Stimulated activated CD4-positive, alpha-beta T cell treated with anti-CD3 and anti-CD28 coated beads, Interleukin-4, amount 100 ng/mL, for 1 hour (primary cell): ENCODE measurements around the gene NTN4.
"Not testable (repeated sequence)": the region's sequence is repeated elsewhere in the genome, so short reads cannot be mapped to it uniquely, and the experiment has no call there.

Experiments
- DNase-seq: peaks from one replicate; pipeline ENCODE4 v3.0.0-alpha.2; 2020

The NTN4 gene

DNA sequence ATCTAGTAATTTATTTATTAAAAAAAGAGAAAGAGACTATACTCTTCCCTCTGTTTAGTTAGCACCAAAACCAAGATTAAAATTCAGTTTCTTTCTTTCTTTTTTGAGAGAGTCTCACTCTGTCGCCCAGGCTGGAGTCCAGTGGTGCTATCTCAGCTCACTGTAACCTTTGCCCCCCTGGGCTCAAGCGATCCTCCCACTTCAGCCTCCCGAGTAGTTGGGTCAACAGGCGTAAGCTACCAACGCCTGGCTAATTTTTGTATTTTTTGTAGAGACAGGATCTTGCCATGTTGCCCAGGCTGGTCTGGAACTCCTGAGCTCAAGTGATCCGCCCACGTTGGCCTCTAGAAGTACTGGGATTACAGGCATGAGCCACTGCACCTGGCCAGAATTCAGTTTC lies 174.1 kb downstream of the NTN4 start:
- DNase-seq: not testable (repeated sequence)

DNA sequence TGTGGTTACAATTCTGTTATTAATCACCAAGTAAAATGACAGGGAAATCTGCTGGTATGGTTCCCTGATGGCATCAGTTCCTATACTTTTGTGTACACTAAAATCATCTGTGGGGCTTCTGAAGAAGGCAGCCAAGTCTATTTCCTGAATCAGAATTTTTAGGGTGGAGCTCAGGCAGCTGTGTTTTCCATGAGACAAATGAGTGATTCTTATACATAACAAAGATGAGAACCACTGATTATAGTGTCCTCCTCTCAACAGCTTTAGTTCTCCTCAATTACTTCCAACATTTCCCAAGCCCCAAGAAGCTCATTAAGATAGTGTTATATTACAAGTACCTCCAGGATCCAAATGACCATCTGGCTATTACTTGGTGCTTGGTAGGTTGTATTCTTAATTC lies 174.8 kb downstream of the NTN4 start:
- DNase-seq: no peak

DNA sequence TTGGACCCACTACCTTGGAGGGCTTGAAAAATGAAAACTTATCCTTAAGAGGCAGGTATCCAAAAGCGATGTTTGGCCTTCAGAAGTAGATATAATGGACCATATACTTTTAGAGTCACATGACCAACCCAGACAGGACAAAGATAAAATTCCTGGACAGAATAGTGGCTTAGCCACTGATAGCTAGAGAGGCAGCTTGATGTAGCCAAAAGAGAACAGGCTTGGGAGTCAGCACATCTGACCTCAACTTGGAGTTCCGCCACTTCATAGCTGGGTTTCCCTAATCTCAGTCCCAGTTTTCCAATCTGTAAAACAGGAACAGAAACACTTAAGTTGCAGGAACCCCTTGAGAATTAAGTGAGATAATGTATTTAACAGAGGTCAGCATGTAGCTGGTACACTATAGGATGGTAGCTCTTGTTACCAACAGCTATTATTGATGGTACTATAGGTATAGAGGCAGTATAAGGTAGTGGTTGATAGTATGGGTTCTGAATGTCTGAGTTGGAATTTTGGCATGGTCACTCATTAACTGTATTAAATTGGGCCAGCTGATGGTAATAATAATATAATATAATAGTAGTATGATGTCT lies 176.1 kb downstream of the NTN4 start:
- no peak for DNase-seq

DNA sequence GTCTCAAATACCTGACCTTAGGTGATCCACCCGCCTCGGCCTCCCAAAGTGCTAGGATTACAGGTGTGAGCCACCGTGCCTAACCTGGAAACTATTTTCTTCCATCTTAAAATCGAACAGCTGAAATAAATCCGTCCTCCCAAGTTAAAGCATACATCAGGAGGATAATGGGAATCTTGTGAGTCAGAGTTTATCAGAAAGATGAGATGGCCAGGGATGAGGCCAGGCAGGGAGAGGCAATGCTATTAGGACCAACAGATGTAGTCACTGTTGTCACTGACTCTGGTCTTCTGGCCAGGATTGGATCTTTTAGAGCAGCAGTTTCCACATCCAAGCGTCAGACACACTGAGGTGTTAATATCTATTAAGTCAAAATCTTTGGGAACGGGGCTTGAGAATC lies 177.5 kb downstream of the NTN4 start:
- DNase-seq: no peak

GRCh38 chr12:95611676-95612309 lies 178.8 kb downstream of the NTN4 start:
- DNase-seq: no peak

GRCh38 chr12:95608252-95609033 lies 182.1 kb downstream of the NTN4 start:
- no peak for DNase-seq
